ENCODE measurements around the gene SUPT20HL2.

GRCh38 chrX:24360272-24360671 lies 46.4 kb upstream of the SUPT20HL2 start, which contains the start of gene SUPT20HL1:
- TF ChIP-seq CTCF (IDR thresholded peaks at IDR 0.05): no peak
- TF ChIP-seq POLR2A (IDR thresholded peaks at IDR 0.05): no peak
